H1 (cell line): Measurements from ENCODE around the gene MAVS. TPM values are rescaled to one million over a fixed set of nuclear protein-coding genes. Genes with fewer than 3 reads are reported as not detected.

Experiments
- CTCF ChIA-PET: fragments of 300-600 bp; sonication (Branson Sonifier 250); formaldehyde crosslinking; loops from one replicate; lab custom pipeline; 2021; ENCODE audit not compliant: partially characterized antibody; lab: Charles Lee
- POLR2A ChIA-PET: fragments of 300-600 bp; sonication (Branson Sonifier 250); formaldehyde crosslinking; loops from one replicate; lab custom pipeline; 2021; ENCODE audit warnings: inconsistent platforms; ENCODE audit not compliant: partially characterized antibody; lab: Charles Lee
- DNase-seq, 2 experiments: peaks; one replicate each; pipeline versions ENCODE4 v3.0.0 to v3.0.0-alpha.2; 2010 to 2022; ENCODE audit warnings: low spot score in 2 of 2, low read depth in 1 of 2, mixed read lengths in 1 of 2
- FAIRE-seq: peaks from 2 replicates; lab custom pipeline; 2011; peaks lifted over from hg19 to GRCh38; lab: Jason Lieb, UNC
- H2AFZ ChIP-seq: 2 replicates; pipeline ENCODE4 v1.8.1; 2012; ENCODE audit warnings: low read length, inconsistent platforms
- H2AK5ac ChIP-seq: 2 replicates; pipeline ENCODE4 v1.6.1; 2013; ENCODE audit warnings: low read depth, low read length
- H2BK120ac ChIP-seq: replicated peaks from 2 replicates; pipeline ENCODE3; 2013; ENCODE audit warnings: low read depth, low read length, inconsistent platforms
- H2BK12ac ChIP-seq: 2 replicates; pipeline ENCODE4 v1.6.1; 2013; ENCODE audit warnings: low read depth, low read length
- H2BK15ac ChIP-seq: 2 replicates; pipeline ENCODE4 v1.6.1; 2013; ENCODE audit warnings: low read length
- H2BK20ac ChIP-seq: 2 replicates; pipeline ENCODE4 v1.6.1; 2013; ENCODE audit warnings: low read length
- H2BK5ac ChIP-seq: 2 replicates; pipeline ENCODE4 v1.6.1; 2013; ENCODE audit warnings: low read depth, low read length
- H3K14ac ChIP-seq: 2 replicates; pipeline ENCODE4 v1.6.1; 2013; ENCODE audit warnings: inconsistent platforms; ENCODE audit not compliant: insufficient read length
- H3K18ac ChIP-seq: 2 replicates; pipeline ENCODE4 v1.6.1; 2013; ENCODE audit warnings: low read length; ENCODE audit errors: extremely low read depth
- H3K23ac ChIP-seq: 2 replicates; pipeline ENCODE4 v1.6.1; 2013; ENCODE audit warnings: inconsistent platforms; ENCODE audit not compliant: insufficient read length
- H3K23me2 ChIP-seq: 2 replicates; pipeline ENCODE4 v1.6.1; 2013; ENCODE audit warnings: low read depth, low read length
- H3K27ac ChIP-seq: 2 replicates; pipeline ENCODE4 v1.6.1; 2011; ENCODE audit warnings: low read depth, low read length, inconsistent platforms
- H3K27me3 ChIP-seq, 4 experiments: replicated peaks in 1 of 4; 1 replicate in 1 of 4; 2 replicates in 3 of 4; pipeline versions ENCODE4 v1.6.1 to v1.8.1; 2011 to 2013; ENCODE audit warnings: low read length in 3 of 4, mild to moderate bottlenecking in 3 of 4, inconsistent platforms in 2 of 4, mixed read lengths in 2 of 4, moderate library complexity in 1 of 4; ENCODE audit not compliant: control insufficient read depth in 3 of 4, insufficient read depth in 3 of 4; ENCODE audit errors: extremely low read depth in 1 of 4
- H3K36me3 ChIP-seq, 4 experiments: 2 replicates each; pipeline versions ENCODE4 v1.6.1 to v1.8.1; 2011 to 2013; ENCODE audit warnings: mild to moderate bottlenecking in 4 of 4, low read length in 3 of 4, moderate library complexity in 2 of 4, control low read depth in 1 of 4, inconsistent platforms in 1 of 4; ENCODE audit not compliant: insufficient read depth in 4 of 4, control insufficient read depth in 2 of 4
- H3K4ac ChIP-seq: replicated peaks from 2 replicates; pipeline ENCODE3; 2013; ENCODE audit warnings: low read length, low read depth, mixed read lengths, inconsistent platforms; ENCODE audit not compliant: insufficient read length
- H3K4me1 ChIP-seq, 4 experiments: replicated peaks in 1 of 4; 1 replicate in 1 of 4; 2 replicates in 3 of 4; pipeline versions ENCODE4 v1.6.1 to v1.8.1; 2011 to 2013; ENCODE audit warnings: low read length in 3 of 4, inconsistent platforms in 2 of 4, mixed read lengths in 1 of 4; ENCODE audit not compliant: insufficient read depth in 4 of 4, control insufficient read depth in 3 of 4
- H3K4me2 ChIP-seq, 2 experiments: 2 replicates each; pipeline versions ENCODE4 v1.6.1 to v1.8.1; 2011 to 2013; ENCODE audit warnings: low read depth in 2 of 2, low read length in 2 of 2, control low read depth in 1 of 2, inconsistent platforms in 1 of 2, mild to moderate bottlenecking in 1 of 2; ENCODE audit not compliant: insufficient read depth in 1 of 2
- H3K4me3 ChIP-seq, 4 experiments: fragments of 200-600, 300-600 bp in 1 of 4; sonication (generic), shearing (Covaris generic), sonication (Bioruptor Twin) in 1 of 4; 2 replicates each; pipeline versions ENCODE4 v1.5.1 to v1.8.1; 2011 to 2016; ENCODE audit warnings: low read length in 4 of 4, low read depth in 3 of 4, control low read depth in 2 of 4, inconsistent platforms in 2 of 4, mild to moderate bottlenecking in 2 of 4, mixed read lengths in 1 of 4, moderate library complexity in 1 of 4; ENCODE audit not compliant: insufficient read depth in 2 of 4; ENCODE audit errors: extremely low read depth in 1 of 4
- H3K56ac ChIP-seq: replicated peaks from 2 replicates; pipeline ENCODE3; 2013; ENCODE audit warnings: low read depth, mild to moderate bottlenecking, mixed read lengths, low read length, inconsistent platforms; ENCODE audit not compliant: insufficient read length
- H3K79me1 ChIP-seq: 2 replicates; pipeline ENCODE4 v1.6.1; 2013; ENCODE audit warnings: low read depth, low read length, control low read depth
- H3K79me2 ChIP-seq, 2 experiments: 2 replicates each; pipeline versions ENCODE4 v1.6.1 to v1.8.1; 2012 to 2013; ENCODE audit warnings: low read length in 2 of 2, mild to moderate bottlenecking in 2 of 2, inconsistent platforms in 1 of 2; ENCODE audit not compliant: insufficient read depth in 2 of 2, control insufficient read depth in 1 of 2
- H3K9ac ChIP-seq, 4 experiments: replicated peaks in 1 of 4; 1 replicate in 1 of 4; 2 replicates in 3 of 4; pipeline versions ENCODE4 v1.6.1 to v1.8.1; 2011 to 2013; ENCODE audit warnings: low read depth in 3 of 4, low read length in 3 of 4, control low read depth in 2 of 4, mild to moderate bottlenecking in 2 of 4, moderate library complexity in 2 of 4, inconsistent platforms in 1 of 4; ENCODE audit errors: extremely low read depth in 1 of 4
- H3K9me3 ChIP-seq, 2 experiments: 2 replicates each; pipeline versions ENCODE4 v1.6.1 to v1.8.1; 2012 to 2013; ENCODE audit warnings: mild to moderate bottlenecking in 2 of 2, moderate library complexity in 2 of 2, control low read depth in 1 of 2, inconsistent platforms in 1 of 2, low read depth in 1 of 2, low read length in 1 of 2, mixed read lengths in 1 of 2; ENCODE audit not compliant: insufficient read depth in 2 of 2
- H4K20me1 ChIP-seq, 2 experiments: replicated peaks in 1 of 2; 2 replicates each; pipeline versions ENCODE3 to v1.8.1; 2011 to 2013; ENCODE audit warnings: inconsistent platforms in 2 of 2, low read length in 2 of 2, mild to moderate bottlenecking in 1 of 2; ENCODE audit not compliant: insufficient read depth in 2 of 2, control insufficient read depth in 1 of 2
- H4K5ac ChIP-seq: 2 replicates; pipeline ENCODE4 v1.6.1; 2013; ENCODE audit warnings: low read length, low read depth, mixed read lengths, inconsistent platforms; ENCODE audit not compliant: insufficient read length
- H4K8ac ChIP-seq: 2 replicates; pipeline ENCODE4 v1.8.0; 2013; ENCODE audit warnings: mild to moderate bottlenecking, moderate library complexity, low read length, inconsistent platforms; ENCODE audit not compliant: insufficient read depth; ENCODE audit errors: extremely low read depth
- H4K91ac ChIP-seq: replicated peaks from 2 replicates; pipeline ENCODE3; 2013; ENCODE audit warnings: low read length, mixed read lengths, inconsistent platforms; ENCODE audit not compliant: insufficient read length
- ATF2 ChIP-seq: IDR thresholded peaks from 2 replicates; pipeline ENCODE4 v1.6.1; 2012; ENCODE audit warnings: low read length, inconsistent platforms
- BRCA1 ChIP-seq: IDR thresholded peaks from 2 replicates; pipeline ENCODE4 v1.6.1; 2012; ENCODE audit warnings: low read depth, low read length, improper control_type of control experiment
- CHD1 ChIP-seq: IDR thresholded peaks from 2 replicates; pipeline ENCODE4 v1.6.1; 2012; ENCODE audit warnings: low read depth, low read length, improper control_type of control experiment
- KDM1A ChIP-seq: fragments of 200-600, 300-600 bp; sonication (generic); IDR thresholded peaks from 2 replicates; pipeline ENCODE4 v1.7.1; 2016; ENCODE audit warnings: mild to moderate bottlenecking, low read length, borderline replicate concordance
- KDM5A ChIP-seq: fragments of 200-600 bp; IDR thresholded peaks from 2 replicates; pipeline ENCODE4 v1.7.1; 2012; ENCODE audit warnings: mild to moderate bottlenecking, low read length, inconsistent platforms, mixed read lengths
- MAFK ChIP-seq: IDR thresholded peaks from 2 replicates; pipeline ENCODE4 v1.6.1; 2012; ENCODE audit warnings: low read depth, mild to moderate bottlenecking, improper control_type of control experiment, low read length
- MAX ChIP-seq: IDR thresholded peaks from 2 replicates; pipeline ENCODE4 v1.6.1; 2012; ENCODE audit warnings: inconsistent platforms
- NRF1 ChIP-seq: IDR thresholded peaks from 2 replicates; pipeline ENCODE4 v1.6.1; 2011; ENCODE audit warnings: mild to moderate bottlenecking, low read depth, low read length, improper control_type of control experiment
- SP4 ChIP-seq: IDR thresholded peaks from 2 replicates; pipeline ENCODE4 v1.6.1; 2012; ENCODE audit warnings: low read length, inconsistent platforms
- WGBS, 2 experiments: shearing (Covaris generic) in 1 of 2; methylation state at CpG; one replicate each; pipeline versions ENCODE4 v1.1.6 to v1.1.7; 2013 to 2015; ENCODE audit warnings: low lambda C conversion rate in 2 of 2, mixed read lengths in 2 of 2, inconsistent platforms in 1 of 2, low coverage in 1 of 2, missing lambda C conversion rate in 1 of 2; ENCODE audit not compliant: insufficient replicate concordance in 2 of 2, insufficient coverage in 1 of 2, insufficient read length in 1 of 2; ENCODE audit errors: extremely low coverage in 1 of 2, missing lambda C conversion rate in 1 of 2; 5-methylcytosine and 5-hydroxymethylcytosine counted together
- polyA plus RNA-seq, 7 experiments: library from polyadenylated mRNA; depleted of rRNA in 3 of 7; stranded (reverse) in 5 of 7; unstranded in 2 of 7; fragments of >200 nt in 5 of 7; fragments of 200-250 nt in 2 of 7; gene quantifications; 1 replicate in 5 of 7; 2 replicates in 1 of 7; 4 replicates in 1 of 7; pipeline versions ENCODE4 v1.2.1 to v1.2.3, GENCODE V29; 2011 to 2013; ENCODE audit warnings: missing spikeins in 2 of 7, mixed read lengths in 2 of 7
- total RNA-seq: library from RNA; stranded (reverse); fragmentation: NEBNext Ultra II Directional; extraction: Animal tissue kit (Norgen Biotek cat#: 25700); gene quantifications from 2 replicates; pipeline ENCODE4 v1.2.1, GENCODE V29; 2021

The MAVS gene
- total and polyA plus RNA-seq, 2 of the 8 experiments (the other 6 are each of a cell fraction or from before 2014, with no cell fraction given): 9.9 to 24.3 TPM

GRCh38 chr20:3797592-3798372, 48.9 kb upstream of the MAVS start:
- Histone ChIP-seq H3K4me2 (peak overlapping the region; percentile 63 to 98; a peak in 2 of 4 replicates), H3K18ac (no peak overlapping the region), H3K4me1 (peaks cover 5 to 35% (median 28%) of the 10 kb centered on the region in 4 experiments), H4K5ac (no peak overlapping the region), H2BK12ac (peak overlapping the region; percentile 35; the same call in 1 of the 2 replicates), H2BK15ac (no peak overlapping the region), H3K56ac (no peak overlapping the region), H4K8ac (no peak overlapping the region), H3K4ac (no peak overlapping the region), H3K23me2 (peaks cover 9% of the 10 kb centered on the region; the same call in 1 of the 2 replicates), H2AFZ (no peak overlapping the region), H3K23ac (no peak overlapping the region), H3K9me3 (no peaks in the 10 kb centered on the region), H3K14ac (no peak overlapping the region), H4K20me1 (peaks cover 3% of the 10 kb centered on the region in 2 experiments), H3K27me3 (peaks cover 0 to 3% (median 0%) of the 10 kb centered on the region in 4 experiments; a peak in 1 of 7 replicates), H2BK5ac (no peak overlapping the region), H4K91ac (no peak overlapping the region), H3K36me3 (peaks cover 4 to 16% (median 15%) of the 10 kb centered on the region in 4 experiments; a peak in 7 of 8 replicates), H2BK20ac (no peak overlapping the region), H3K4me3 (peak overlapping the region in 1 of 4 experiments; percentile 85; a peak in 1 of 8 replicates), H2AK5ac (no peak overlapping the region; the same call in 1 of the 2 replicates), H3K79me2 (no peaks in the 10 kb centered on the region; a peak in 1 of 4 replicates), H2BK120ac (no peak overlapping the region), H3K79me1 (no peaks in the 10 kb centered on the region; the same call in 1 of the 2 replicates), H3K9ac (no peak overlapping the region), H3K27ac (no peak overlapping the region)
- no peak for DNase-seq
- CTCF ChIA-PET: interaction anchor here (0.6 kb wide), 1 partner anchor 744 kb away, joined by 3 read pairs; no protein-coding TSS in a partner anchor
- POLR2A ChIA-PET: no interaction called here
- no peak for FAIRE-seq
- WGBS, 2 experiments: 79% methylated on average over 14 of the region's 19 CpGs; no CpG with 5 or more reads in 1 of the 2 experiments
- no peak for TF ChIP-seq KDM1A
- no peak for TF ChIP-seq BRCA1
- no peak for TF ChIP-seq NRF1
- no peak for TF ChIP-seq CHD1
- no peak for TF ChIP-seq KDM5A
- no peak for TF ChIP-seq MAFK
- no peak for TF ChIP-seq MAX
- no peak for TF ChIP-seq SP4
- TF ChIP-seq ATF2: no peak
